GM12891 (cell line): ENCODE data around the gene SRMS.

Source experiments
- DNase-seq: peaks from one replicate; pipeline ENCODE4 v3.0.0; 2011; ENCODE audit warnings: low spot score; ENCODE audit not compliant: insufficient read length
- FAIRE-seq: peaks from 2 replicates; lab custom pipeline; 2011; peaks lifted over from hg19 to GRCh38; lab: Jason Lieb, UNC
- PAX5 ChIP-seq: IDR thresholded peaks from 2 replicates; pipeline ENCODE4 v1.6.1; 2011; ENCODE audit warnings: low read length, moderate library complexity, mild to moderate bottlenecking; ENCODE audit not compliant: insufficient read depth, severe bottlenecking
- POLR2A ChIP-seq: IDR thresholded peaks from 2 replicates; pipeline ENCODE4 v1.6.1; 2011; ENCODE audit warnings: low read depth, low read length, control low read depth
- POLR2AphosphoS5 ChIP-seq: IDR thresholded peaks from 2 replicates; pipeline ENCODE4 v1.6.1; 2011; ENCODE audit warnings: low read depth, low read length, control low read depth
- POU2F2 ChIP-seq: IDR thresholded peaks from 2 replicates; pipeline ENCODE4 v1.6.1; 2011; ENCODE audit warnings: low read depth, mild to moderate bottlenecking, control low read depth, low read length, moderate library complexity
- SPI1 ChIP-seq: IDR thresholded peaks from 2 replicates; pipeline ENCODE4 v1.6.1; 2011; ENCODE audit warnings: low read depth, low read length, control low read depth
- TAF1 ChIP-seq: IDR thresholded peaks from 2 replicates; pipeline ENCODE4 v1.6.1; 2011; ENCODE audit warnings: low read depth, low read length, control low read depth

SRMS gene

GRCh38 chr20:63544241-63544957 is 3.1 kb downstream of the SRMS start:
- DNase-seq (no peak), FAIRE-seq (no peak)
- TF ChIP-seq SPI1 (no peak), POU2F2 (no peak), PAX5 (no peak), POLR2AphosphoS5 (no peak), TAF1 (no peak), POLR2A (no peak)

DNA sequence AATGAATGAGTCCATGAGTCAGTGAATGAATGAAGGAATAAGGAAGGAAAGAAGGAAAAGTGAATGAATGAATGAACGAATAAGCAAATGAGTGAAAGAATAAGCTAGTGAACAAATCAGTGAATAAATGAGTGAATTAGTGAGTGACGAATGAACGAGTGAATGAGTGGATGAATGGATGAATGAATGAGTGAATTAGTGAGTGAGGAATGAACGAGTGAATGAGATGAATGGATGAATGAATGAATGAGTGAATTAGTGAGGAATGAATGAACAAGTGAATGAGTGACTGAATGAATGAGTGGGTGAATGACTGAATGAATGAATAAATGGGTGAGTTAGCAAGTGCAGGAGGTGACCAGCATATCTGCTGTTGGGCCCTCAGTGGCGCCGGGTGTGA is 3.8 kb downstream of the SRMS start:
- no peak for DNase-seq
- TF ChIP-seq TAF1 (no peak), POU2F2 (no peak), POLR2A (no peak)
- FAIRE-seq, result peak; percentile 74

GRCh38 chr20:63543131-63543530 is 4.4 kb downstream of the SRMS start:
- TF ChIP-seq PAX5, result no peak
- TF ChIP-seq POU2F2, result no peak
- no peak for TF ChIP-seq SPI1
- TF ChIP-seq POLR2A, result no peak
- TF ChIP-seq POLR2AphosphoS5, result no peak
- TF ChIP-seq TAF1, result no peak
- FAIRE-seq (no peak), DNase-seq (no peak)

DNA sequence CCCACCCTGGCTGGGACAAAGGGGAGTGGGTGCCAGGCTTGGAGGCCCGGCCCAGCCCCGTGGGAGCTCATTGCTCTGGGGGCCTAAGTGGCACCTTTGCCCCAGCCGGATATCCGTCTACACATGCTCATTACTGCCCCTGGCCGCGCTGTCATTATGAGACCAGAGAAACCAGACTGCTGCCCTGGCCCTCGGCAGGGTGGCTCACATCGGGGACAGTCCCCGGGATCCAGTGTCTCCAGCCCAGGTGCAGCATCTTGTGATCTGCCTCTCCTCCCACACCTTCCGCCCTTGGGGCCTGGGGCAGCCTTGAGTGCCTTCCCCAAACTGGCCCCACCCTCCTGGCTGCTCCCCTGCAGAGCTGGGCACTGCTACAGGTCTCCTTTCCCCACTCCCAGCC is 4.9 kb downstream of the SRMS start:
- peak; percentile 88 for DNase-seq
- FAIRE-seq, result peak; percentile 88
- TF ChIP-seq TAF1 (no peak), PAX5 (no peak), POU2F2 (0 out of 2 replicates have a peak, but pooled peaks have one; percentile 31), SPI1 (peak; percentile 35; the same call in 1 of the 2 replicates)

DNA sequence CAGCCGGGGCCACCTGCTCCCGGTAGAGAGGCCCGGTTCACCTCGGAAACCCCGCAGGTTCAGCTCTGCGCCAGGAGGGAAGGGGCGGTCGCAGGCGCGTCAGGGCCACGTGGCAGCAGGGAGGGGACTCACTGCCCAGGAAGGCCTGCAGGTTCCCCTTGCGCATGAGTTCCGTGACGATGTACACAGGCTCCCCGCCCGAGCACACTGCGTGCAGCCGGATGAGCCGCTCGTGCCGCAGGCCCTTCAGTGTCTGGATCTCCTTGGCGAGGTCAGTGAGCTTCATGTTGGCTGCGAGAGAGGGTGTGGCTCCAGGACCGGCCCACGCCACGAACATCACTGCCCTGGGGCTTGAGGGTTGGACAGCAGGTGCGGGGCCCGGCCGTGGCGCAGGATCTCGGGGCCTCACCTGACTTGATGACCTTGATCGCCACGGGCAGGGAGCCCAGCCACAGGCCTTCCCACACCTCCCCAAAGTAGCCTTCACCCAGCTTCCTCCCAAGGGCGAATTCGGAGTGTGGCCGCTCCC is 5.5 kb downstream of the SRMS start:
- no peak for TF ChIP-seq POU2F2
- TF ChIP-seq POLR2A, result no peak
- TF ChIP-seq PAX5, result no peak
- no peak for TF ChIP-seq SPI1
- no peak for TF ChIP-seq TAF1
- TF ChIP-seq POLR2AphosphoS5, result no peak
- DNase-seq, result no peak
- FAIRE-seq, result peak; percentile 23

DNA sequence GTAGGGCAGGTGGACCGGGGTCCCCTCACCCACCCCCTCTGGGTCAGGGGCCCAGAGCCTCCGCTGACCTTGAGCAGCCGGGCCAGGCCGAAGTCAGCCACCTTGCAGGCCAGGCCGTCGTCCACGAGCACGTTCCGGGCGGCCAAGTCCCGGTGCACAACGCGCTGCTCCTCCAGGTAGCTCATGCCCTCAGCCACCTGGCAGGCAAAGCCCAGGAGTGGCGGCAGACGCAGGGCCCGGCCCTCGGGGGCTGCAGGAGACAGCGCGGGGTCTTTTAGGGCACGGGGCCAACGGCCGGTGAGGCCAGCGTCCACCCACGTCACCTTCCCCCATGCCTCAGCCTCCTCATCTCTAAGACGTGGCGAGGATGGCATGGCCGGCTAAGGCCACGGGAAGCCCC is 6.2 kb downstream of the SRMS start:
- no peak for FAIRE-seq
- TF ChIP-seq POLR2AphosphoS5 (no peak), PAX5 (no peak), POLR2A (no peak), POU2F2 (no peak)
- no peak for DNase-seq

DNA sequence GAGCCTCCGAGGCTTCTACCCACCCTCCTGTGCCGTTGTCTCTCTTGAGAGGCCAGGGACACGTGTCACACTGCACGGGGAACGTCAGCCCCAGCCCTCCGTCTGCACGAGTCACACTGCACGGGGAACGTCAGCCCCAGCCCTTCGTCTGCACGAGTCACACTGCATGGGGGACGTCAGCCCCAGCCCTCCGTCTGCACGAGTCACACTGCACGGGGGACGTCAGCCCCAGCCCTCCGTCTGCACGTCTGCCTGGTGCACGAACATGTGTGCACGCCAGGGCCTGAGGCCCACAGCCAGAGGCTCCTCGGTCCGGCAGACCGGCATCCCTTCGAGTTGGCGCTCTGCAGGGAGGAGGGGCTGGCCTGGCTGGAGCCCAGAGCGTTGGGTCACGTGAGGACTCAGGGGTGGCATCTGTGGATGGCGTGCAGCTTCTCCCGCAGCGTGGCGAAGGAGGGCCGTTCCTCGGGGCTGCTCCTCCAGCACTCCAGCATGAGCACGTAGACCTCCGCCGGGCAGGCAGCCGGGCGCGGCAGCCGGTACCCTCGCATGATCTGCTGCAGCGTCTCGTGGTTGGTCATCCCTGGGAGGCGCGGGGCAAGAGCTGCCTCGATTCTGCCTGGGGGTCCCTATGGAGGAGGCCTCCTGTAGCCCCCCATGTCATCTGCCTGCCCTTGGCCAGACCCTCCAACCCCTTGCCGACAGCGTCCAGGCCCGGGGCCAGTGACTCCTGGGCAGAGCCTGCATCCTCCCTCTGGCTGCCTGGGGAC is 6.9 kb downstream of the SRMS start:
- FAIRE-seq (no peak), DNase-seq (no peak)
- TF ChIP-seq POLR2A (no peak), POLR2AphosphoS5 (no peak), TAF1 (no peak), PAX5 (no peak)

GRCh38 chr20:63539441-63540370 is 7.8 kb downstream of the SRMS start:
- FAIRE-seq (no peak), DNase-seq (no peak)
- TF ChIP-seq PAX5, result no peak
- TF ChIP-seq SPI1, result no peak
- no peak for TF ChIP-seq POLR2AphosphoS5
- TF ChIP-seq TAF1, result no peak
- no peak for TF ChIP-seq POLR2A
- TF ChIP-seq POU2F2, result no peak

- DNase-seq (no peak), FAIRE-seq (no peak)
- TF ChIP-seq PAX5 (no peak), POLR2A (no peak), TAF1 (no peak), SPI1 (no peak), POLR2AphosphoS5 (no peak), POU2F2 (no peak)
Measured at GRCh38 chr20:63539092-63539430, 8.5 kb downstream of the SRMS start.
